Measurements from ENCODE around the gene KCNQ5. TPM values are rescaled to one million over a fixed set of nuclear protein-coding genes. Genes with fewer than 3 reads are reported as not detected.

KCNQ5 gene
- total and polyA plus RNA-seq, 2 donors, result 1.8 to 3.0 TPM

DNA sequence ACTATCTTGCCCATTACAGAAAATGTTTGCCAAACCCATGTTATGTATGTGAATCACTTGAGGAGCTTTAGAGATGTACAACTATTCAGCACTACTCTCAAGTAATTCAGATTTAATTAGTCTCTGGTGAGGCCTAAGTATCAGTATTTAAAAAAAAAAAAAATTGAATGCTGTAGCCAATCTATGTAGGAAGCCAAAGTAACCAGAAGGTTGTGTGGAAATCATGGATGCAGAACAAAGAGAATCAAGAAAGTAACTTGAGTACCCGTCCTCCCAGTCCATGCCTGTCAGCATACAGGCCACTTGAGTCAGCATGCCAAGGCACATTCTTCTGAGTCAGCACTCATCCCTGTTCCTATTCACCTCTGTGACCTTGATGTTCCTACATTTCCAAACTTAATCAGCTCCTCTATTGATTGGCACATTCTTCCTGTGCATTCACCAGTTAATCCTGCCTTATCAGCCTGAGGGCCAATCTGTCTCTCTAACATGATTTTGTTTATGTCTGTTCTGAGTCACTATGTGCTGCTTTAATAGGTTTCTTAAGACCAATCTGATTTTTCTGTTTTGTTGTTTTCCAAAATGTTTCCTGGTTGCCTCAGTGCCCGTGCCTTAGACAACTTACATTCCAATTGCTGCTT lies 165.6 kb downstream of the KCNQ5 start:
- DNase-seq (ENCODE audit: extremely low spot score), result no peak
- no peak overlapping the region for H3K4me3 ChIP-seq (ENCODE audit: low read depth, low read length)
- H3K4me1 ChIP-seq (ENCODE audit: insufficient read depth), result no peaks in the 10 kb centered on the region
- H3K27ac ChIP-seq (ENCODE audit: low read depth), result no peak overlapping the region
- H3K36me3 ChIP-seq (ENCODE audit: insufficient read depth), result no peaks in the 10 kb centered on the region
- 25% methylated on average over 2 of the region's 2 CpGs for WGBS

DNA sequence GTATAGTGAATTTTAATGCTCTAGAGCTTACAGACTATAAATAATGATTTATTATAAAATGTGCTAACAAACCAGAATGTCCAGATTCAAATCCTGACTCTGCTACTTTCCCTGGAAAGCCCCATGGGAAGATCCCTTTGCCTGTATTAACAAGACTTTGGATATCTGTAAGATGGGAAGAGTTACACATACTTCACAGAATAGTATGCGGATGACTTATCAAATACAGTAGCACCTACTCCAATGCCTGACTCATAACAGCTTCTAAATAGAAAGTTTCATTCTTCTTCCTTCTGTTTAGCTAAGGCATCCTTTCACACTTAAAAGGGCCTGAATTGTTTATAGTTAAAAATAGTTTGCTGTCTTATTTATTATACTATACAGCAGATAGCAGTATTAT lies 166.3 kb downstream of the KCNQ5 start:
- Histone ChIP-seq H3K36me3 (ENCODE audit: insufficient read depth) (no peaks in the 10 kb centered on the region), H3K27ac (ENCODE audit: low read depth) (no peak overlapping the region), H3K4me3 (ENCODE audit: low read depth, low read length) (no peak overlapping the region), H3K4me1 (ENCODE audit: insufficient read depth) (no peaks in the 10 kb centered on the region)
- no peak for DNase-seq (ENCODE audit: extremely low spot score)
- WGBS, result 49% methylated on average over 1 of the region's 1 CpG

DNA sequence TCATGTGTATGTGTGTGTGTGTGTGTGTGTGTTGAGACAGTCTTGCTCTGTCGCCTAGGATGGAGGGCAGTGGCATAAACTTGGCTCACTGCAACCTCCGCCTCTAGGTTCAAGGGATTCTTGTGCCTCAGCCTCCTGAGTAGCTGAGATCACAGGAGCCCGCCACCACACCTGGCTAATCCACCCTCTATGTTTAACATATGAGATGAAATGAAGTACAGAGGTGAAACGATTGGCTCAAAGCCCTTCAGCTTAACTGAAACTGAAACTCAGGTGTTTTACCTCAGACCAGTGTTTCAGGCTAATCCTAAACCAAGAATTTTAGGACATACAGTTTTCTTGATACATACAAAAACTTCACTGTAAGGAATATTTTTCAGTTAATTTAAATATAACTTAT lies 167.3 kb downstream of the KCNQ5 start:
- no peaks in the 10 kb centered on the region for H3K36me3 ChIP-seq (ENCODE audit: insufficient read depth)
- no peaks in the 10 kb centered on the region for H3K4me1 ChIP-seq (ENCODE audit: insufficient read depth)
- DNase-seq (ENCODE audit: extremely low spot score), result no peak
- H3K27ac ChIP-seq (ENCODE audit: low read depth), result no peak overlapping the region
- no peak overlapping the region for H3K4me3 ChIP-seq (ENCODE audit: low read depth, low read length)
- 89% methylated on average over 4 of the region's 4 CpGs for WGBS

DNA sequence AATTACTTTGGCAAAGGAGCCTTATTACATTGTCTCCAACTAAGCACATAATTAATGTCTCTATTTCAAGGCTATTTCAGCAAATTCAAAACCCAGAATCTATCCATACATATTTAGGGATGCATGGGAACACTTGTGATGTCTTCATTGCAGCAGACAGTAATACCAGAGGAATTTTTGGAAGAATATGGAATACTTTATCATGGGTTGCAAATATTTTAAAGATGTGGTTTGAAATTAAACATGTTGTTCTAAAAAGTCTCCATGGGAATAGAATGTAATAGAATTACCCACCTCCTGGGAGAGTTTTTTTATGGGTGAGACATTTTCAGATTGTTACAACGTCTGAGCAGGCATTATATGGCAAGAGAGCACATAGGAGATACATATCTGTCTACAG lies 170.8 kb downstream of the KCNQ5 start:
- DNase-seq (ENCODE audit: extremely low spot score), result no peak
- WGBS, result 64% methylated on average over 1 of the region's 1 CpG

GRCh38 chr6:72793641-72794395 lies 172.0 kb downstream of the KCNQ5 start:
- WGBS, result 86% methylated on average over 10 of the region's 10 CpGs
- Histone ChIP-seq H3K27ac (ENCODE audit: low read depth) (no peak overlapping the region), H3K4me3 (ENCODE audit: low read depth, low read length) (no peak overlapping the region), H3K4me1 (ENCODE audit: insufficient read depth) (no peaks in the 10 kb centered on the region), H3K36me3 (ENCODE audit: insufficient read depth) (no peaks in the 10 kb centered on the region)
- DNase-seq (ENCODE audit: extremely low spot score), result no peak

More for the DNA sequence above, 170.8 kb downstream of the KCNQ5 start:
- H3K4me1 ChIP-seq (ENCODE audit: insufficient read depth), result no peaks in the 10 kb centered on the region
- no peak overlapping the region for H3K4me3 ChIP-seq (ENCODE audit: low read depth, low read length)
- no peaks in the 10 kb centered on the region for H3K36me3 ChIP-seq (ENCODE audit: insufficient read depth)
- H3K27ac ChIP-seq (ENCODE audit: low read depth), result no peak overlapping the region

DNA sequence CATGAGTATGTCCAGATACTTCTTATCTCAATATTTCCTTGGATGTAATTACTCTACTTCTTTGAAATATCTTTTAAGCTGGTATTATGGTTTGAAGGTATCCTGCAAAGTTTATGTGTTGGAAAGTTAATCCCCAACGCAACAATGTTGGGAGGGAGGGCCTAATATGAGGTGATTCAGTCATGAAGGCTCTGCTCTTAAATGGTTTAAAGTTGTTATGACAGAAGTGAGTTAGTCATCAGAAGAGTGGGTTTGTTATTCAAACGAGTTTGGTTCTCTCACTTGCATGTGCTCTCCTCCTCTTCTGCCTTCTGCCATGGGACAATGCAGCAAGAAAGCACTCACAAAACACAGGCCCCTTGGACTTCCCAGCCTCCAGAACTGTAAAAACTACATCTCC lies 176.3 kb downstream of the KCNQ5 start:
- DNase-seq (ENCODE audit: extremely low spot score), result no peak
- no peak overlapping the region for H3K4me3 ChIP-seq (ENCODE audit: low read depth, low read length)
- no peaks in the 10 kb centered on the region for H3K36me3 ChIP-seq (ENCODE audit: insufficient read depth)
- no peak overlapping the region for H3K27ac ChIP-seq (ENCODE audit: low read depth)
- H3K4me1 ChIP-seq (ENCODE audit: insufficient read depth), result no peaks in the 10 kb centered on the region
- WGBS, result 54% methylated on average over 2 of the region's 2 CpGs

DNA sequence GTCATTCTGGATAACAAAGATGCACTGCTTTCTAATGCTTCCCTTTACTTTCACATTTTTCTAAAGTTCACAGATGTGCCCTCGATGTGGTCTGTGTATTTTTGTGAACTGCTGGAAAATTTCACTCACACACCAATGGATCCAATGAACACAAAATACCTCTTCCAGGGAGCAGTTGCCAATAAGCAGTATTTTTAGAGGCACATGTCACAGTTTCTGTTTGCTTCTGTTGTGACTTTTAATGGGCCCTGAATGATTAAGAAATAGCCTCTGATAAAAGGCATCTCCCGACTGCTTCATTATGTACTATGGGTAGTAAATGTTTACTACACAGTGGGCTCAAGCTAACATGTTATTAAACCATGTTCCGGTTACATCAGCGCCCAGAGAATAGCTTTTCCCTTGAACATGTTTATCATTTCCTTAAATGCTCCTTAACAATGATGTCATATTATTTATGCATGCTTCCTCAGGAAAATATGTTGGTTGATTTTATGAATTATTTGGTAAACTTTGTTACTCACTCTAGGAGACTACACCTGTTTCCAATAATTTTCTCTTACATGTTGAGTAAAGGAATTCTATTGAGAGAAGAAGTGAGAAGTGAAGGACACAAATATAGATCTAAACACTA lies 188.0 kb downstream of the KCNQ5 start:
- H3K27ac ChIP-seq (ENCODE audit: low read depth), result no peak overlapping the region
- H3K36me3 ChIP-seq (ENCODE audit: insufficient read depth), result no peaks in the 10 kb centered on the region
- 44% methylated on average over 4 of the region's 4 CpGs for WGBS
- H3K4me1 ChIP-seq (ENCODE audit: insufficient read depth), result no peaks in the 10 kb centered on the region
- H3K4me3 ChIP-seq (ENCODE audit: low read depth, low read length), result no peak overlapping the region
- DNase-seq (ENCODE audit: extremely low spot score), result no peak

DNA sequence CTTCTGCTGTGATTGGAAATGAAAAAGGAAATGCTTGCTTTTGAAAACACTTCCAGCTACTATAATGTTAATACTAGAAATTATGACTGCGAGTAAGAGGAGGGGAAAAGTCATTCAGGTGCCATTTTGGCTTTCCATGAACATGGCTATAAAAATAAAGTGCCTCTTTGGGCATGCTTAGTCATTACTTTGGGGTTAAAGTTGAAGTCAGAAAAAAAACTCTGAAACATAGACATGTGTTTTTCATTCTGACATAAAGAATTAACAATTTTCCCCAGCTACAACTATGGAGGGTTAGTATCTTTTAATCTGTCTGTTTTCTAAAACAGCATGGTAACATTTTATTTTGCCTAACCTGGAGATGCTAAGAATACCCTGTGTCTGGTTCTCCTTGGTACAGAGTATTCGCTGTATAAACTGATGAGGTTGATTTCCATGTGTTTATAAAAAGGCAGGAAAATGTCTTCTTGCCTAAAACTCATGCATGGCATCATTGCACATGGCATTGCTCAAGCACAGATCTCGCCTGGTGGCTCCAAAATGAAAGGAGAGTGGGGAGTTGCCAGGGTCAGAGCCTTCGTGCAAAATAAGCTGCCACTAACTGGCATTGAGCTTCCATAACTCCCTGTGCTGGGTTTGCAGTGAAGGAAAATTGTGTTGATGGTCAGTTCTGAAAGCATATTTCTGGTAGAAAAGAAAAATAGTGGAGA lies 188.9 kb downstream of the KCNQ5 start:
- no peaks in the 10 kb centered on the region for H3K4me1 ChIP-seq (ENCODE audit: insufficient read depth)
- no peak overlapping the region for H3K27ac ChIP-seq (ENCODE audit: low read depth)
- 85% methylated on average over 4 of the region's 4 CpGs for WGBS
- DNase-seq (ENCODE audit: extremely low spot score), result no peak
- no peak overlapping the region for H3K4me3 ChIP-seq (ENCODE audit: low read depth, low read length)
- H3K36me3 ChIP-seq (ENCODE audit: insufficient read depth), result no peaks in the 10 kb centered on the region

DNA sequence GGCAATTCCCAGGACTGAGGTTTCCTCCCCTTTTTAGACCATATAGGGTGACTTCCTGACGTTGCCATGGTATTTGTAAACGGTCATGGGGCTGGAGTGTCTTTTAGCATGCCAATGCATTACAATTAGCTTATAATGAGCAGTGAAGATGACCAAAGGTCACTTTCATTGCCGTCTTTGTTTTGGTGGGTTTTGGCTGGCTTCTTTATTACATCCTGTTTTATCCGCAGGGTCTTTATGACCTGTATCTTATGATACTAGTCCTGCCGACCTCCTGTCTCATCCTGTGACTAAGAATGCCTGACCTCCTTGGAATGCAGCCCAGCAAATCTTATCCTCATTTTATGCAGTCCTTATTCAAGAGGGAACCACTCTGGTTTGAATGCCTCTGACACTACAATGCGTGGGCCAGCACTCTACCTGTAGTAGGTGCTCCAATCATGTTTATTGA lies 190.1 kb downstream of the KCNQ5 start:
- Histone ChIP-seq H3K27ac (ENCODE audit: low read depth) (no peak overlapping the region), H3K4me1 (ENCODE audit: insufficient read depth) (no peaks in the 10 kb centered on the region), H3K36me3 (ENCODE audit: insufficient read depth) (no peaks in the 10 kb centered on the region), H3K4me3 (ENCODE audit: low read depth, low read length) (no peak overlapping the region)
- no peak for DNase-seq (ENCODE audit: extremely low spot score)
- WGBS, result 47% methylated on average over 6 of the region's 6 CpGs

DNA sequence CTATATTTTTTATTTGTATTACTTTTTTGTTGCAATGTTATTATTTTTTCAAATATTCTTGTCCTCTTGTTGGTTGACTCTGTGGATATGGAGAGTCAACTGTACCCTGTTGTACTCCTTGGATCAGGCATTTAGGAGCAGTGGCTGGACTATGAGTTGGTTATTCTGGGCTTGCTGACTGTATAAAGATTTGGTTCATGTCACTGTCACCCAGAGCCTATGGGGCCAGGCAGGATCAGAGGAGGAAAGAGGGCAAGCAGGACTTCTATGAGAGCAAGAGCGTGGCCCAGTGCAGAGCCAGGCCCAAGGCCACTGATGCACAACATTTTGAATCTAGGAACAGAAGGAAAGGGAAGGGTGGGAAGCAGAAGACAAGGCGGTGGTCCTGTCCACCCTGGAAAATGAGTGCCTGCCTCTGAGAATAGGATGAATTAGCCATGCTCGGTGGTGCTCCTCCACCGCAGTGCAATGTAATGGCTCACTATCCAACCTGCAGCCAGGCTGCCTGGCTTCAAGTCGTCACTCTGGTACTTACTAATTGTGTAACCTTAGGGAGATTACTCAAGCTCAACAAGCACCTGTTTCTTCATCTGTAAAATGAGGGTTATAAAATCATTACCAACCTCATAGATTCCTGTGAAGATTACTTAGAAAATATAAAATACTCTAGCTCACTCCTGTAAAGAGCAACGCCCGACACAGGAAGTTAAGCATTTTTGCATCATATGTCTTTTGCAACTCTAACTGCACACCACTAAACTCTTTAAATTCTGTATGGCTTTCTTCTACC lies 192.1 kb downstream of the KCNQ5 start:
- Histone ChIP-seq H3K36me3 (ENCODE audit: insufficient read depth) (no peaks in the 10 kb centered on the region), H3K4me1 (ENCODE audit: insufficient read depth) (no peaks in the 10 kb centered on the region), H3K27ac (ENCODE audit: low read depth) (no peak overlapping the region), H3K4me3 (ENCODE audit: low read depth, low read length) (no peak overlapping the region)
- WGBS, result 80% methylated on average over 7 of the region's 7 CpGs
- DNase-seq (ENCODE audit: extremely low spot score), result no peak

GRCh38 chr6:72816022-72816421 lies 194.2 kb downstream of the KCNQ5 start:
- Histone ChIP-seq H3K4me3 (ENCODE audit: low read depth, low read length) (no peak overlapping the region), H3K4me1 (ENCODE audit: insufficient read depth) (no peaks in the 10 kb centered on the region), H3K27ac (ENCODE audit: low read depth) (no peak overlapping the region), H3K36me3 (ENCODE audit: insufficient read depth) (no peaks in the 10 kb centered on the region)
- DNase-seq (ENCODE audit: extremely low spot score), result no peak
- 97% methylated on average over 1 of the region's 1 CpG for WGBS

DNA sequence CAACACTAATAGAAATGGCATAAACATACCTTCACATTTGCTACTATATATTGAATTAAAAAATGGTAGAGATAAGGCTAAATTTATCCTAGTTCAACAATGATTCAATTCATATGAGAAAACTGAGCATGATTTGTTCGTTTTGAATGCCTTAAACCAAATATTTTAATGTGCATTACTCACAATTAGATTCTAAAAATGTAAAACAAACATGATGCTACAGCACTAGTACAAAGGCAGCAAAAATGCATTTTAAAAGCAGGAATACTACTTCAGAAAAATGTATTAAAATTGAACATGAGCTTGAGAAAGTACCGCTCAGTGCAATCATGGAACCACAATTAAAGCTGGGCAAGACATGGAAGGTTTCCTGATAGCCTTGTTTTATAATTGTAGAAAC lies 195.3 kb downstream of the KCNQ5 start:
- no peaks in the 10 kb centered on the region for H3K36me3 ChIP-seq (ENCODE audit: insufficient read depth)
- H3K4me3 ChIP-seq (ENCODE audit: low read depth, low read length), result no peak overlapping the region
- WGBS, result 72% methylated on average over 2 of the region's 2 CpGs
- H3K27ac ChIP-seq (ENCODE audit: low read depth), result no peak overlapping the region
- DNase-seq (ENCODE audit: extremely low spot score), result no peak
- H3K4me1 ChIP-seq (ENCODE audit: insufficient read depth), result no peaks in the 10 kb centered on the region

GRCh38 chr6:72819609-72820008 lies 197.7 kb downstream of the KCNQ5 start:
- DNase-seq (ENCODE audit: extremely low spot score), result no peak
- Histone ChIP-seq H3K36me3 (ENCODE audit: insufficient read depth) (no peaks in the 10 kb centered on the region), H3K27ac (ENCODE audit: low read depth) (no peak overlapping the region), H3K4me3 (ENCODE audit: low read depth, low read length) (no peak overlapping the region), H3K4me1 (ENCODE audit: insufficient read depth) (no peaks in the 10 kb centered on the region)
- 78% methylated on average over 2 of the region's 2 CpGs for WGBS

Data from urinary bladder (tissue), 4 donors.